ENCODE measurements around the gene ADD3.
"Not testable (repeated sequence)": the region's sequence is repeated elsewhere in the genome, so short reads cannot be mapped to it uniquely, and the experiment has no call there.

Gene ADD3

DNA sequence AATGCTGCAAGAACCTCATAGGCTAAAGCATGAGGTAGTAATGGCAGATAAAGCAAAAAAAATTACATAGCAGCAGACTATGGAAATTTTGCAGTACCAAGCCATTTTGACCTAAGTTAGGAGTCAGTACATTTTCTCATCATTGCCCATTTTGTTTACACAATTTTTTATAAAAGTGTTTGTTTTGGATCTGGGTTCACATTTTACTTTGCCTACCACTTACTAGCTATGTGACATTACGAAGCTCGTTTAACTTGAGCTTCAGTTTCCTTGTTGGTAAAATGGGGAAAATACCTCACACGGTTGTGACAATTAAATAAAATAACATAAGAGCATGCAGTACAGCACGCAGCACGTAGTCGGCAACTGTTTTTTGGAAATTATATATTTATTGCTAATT is 99.6 kb downstream of the ADD3 start:
- no peak for DNase-seq (ENCODE audit: low spot score)

DNA sequence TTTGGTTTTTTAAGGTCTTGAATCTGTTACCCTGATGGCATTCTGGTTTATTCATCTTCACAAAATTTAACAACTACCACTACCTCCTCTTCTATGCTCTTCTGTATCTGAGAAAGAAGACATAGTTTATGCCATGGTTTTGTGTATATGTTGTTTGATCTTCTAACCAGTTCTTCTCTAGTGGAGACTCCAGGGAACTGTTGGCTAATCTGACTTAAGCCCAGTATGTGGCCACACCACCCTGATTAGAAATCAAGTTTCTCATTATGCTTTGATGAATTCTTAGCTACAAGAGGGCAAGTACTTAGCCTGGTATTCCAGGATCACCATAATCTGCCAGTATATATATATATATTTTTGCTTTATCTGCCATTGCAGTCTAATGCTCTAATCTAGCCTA is 100.1 kb downstream of the ADD3 start:
- no peak for DNase-seq (ENCODE audit: low spot score)

DNA sequence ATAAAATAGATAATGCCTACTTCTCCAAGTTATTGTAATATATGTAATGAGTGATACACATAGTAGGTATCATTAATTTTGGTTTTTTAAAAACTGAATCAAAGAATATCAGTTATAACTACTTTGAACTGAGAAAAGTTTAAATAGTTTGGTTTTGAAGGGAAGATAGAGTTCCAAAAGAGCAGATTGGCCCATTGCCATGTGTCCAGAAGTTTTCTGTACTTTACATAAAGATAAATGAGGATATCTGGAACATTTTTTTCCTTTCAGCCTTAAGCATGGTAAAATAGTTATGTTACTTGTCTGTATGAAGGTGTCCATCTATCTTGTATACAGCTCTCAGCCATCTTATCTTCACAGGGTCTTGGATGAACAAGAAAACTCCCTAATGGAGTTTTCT is 101.7 kb downstream of the ADD3 start:
- DNase-seq (ENCODE audit: low spot score), result no peak

DNA sequence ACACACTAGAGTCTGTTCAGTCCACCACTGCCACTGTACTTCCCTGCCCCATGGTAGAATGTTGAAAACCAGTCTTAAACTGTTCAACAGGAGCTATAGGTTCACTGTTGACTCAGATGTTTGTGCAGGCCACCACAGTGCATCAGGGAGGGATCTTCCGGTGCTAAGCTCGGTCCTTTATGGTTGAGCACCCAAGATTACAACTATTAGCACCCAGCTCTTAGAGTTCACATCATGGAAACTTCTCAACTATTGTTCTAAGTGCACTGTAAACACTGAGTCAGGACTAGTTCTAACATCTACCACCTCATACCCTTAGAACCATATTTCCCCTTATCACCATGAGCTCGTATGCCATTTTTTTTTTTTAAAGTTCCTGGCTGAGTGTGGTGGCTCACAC is 102.6 kb downstream of the ADD3 start:
- DNase-seq (ENCODE audit: low spot score), result no peak

DNA sequence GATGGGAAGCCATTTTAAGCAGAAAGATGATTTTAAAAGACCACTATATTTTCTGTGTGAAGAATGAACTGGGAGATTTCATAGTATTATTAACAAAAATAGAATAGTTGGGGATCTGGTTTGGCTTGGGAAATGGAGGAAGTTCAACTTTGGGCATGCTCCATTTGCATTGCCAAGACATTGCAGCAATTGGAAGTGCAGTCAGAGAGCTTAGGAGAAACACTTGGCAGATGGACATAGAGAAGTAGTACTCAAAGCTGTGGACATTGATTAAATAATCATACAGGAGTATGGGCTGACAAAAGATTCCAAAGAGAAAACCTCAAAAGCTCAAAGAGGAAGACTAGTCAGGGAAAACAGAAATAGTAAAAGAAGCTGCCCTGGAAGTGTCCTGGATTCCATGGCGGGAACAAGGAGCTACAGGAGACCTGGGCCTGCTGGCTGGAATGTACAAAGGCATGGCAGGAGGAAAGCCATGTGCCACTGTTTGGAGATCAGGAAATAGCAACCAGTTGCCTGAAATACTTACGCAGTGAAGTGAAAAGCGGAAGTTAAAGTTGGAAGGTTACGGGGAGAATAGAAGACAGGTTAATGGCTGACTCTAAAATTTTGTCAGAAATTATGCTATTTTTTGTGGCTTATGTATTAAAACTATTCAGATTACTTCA is 106.0 kb downstream of the ADD3 start:
- no peak for DNase-seq (ENCODE audit: low spot score)

DNA sequence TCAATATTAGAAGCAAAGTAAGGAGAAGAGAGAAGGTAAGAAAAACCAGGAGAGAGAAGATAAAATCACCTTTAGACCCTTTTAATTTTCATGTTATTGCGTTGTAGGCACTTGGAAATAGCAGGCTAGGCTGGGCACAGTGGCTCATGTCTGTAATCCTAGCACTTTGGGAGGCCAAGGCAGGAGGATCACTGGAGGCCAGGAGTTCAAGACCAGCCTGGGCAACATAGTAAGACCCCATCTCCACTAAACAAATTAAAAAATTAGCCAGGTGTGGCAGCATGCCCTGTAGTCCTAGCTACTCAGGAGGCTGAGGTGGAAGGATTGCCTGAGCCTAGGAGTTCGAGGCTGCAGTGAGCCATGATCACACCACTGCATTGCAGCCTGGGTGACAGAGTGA is 106.9 kb downstream of the ADD3 start:
- DNase-seq (ENCODE audit: low spot score), result not testable (repeated sequence)

DNA sequence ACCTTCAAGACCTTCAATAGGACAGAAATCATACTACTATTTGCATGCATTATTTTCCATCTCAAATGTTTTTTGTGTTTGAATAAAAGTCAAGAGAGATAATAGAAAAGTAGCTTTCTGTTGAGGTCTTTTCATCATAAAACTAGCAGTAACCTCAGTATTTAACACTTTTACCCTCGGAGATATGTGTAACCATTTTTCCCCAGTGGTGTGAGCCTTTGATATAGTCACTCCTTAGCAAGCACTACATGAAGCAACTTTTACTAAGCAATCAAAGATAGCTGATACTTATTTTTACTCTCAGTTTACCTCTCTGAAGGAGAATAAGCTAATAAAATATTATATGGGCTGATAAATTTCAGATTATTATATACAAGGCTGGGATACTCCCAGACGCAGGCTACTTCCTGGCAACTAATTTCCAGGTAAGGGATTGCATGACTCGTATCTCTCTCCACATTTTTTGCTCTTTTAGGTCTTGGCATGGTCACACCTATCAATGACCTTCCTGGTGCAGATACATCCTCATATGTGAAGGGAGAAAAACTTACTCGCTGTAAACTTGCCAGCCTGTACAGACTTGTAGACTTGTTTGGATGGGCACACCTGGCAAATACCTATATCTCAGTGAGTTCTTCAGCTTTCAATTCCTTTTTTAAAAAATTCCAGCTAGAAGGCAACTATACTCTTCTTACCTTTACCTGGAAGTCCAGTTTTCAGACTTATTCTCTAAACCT is 108.2 kb downstream of the ADD3 start:
- DNase-seq (ENCODE audit: low spot score), result no peak

DNA sequence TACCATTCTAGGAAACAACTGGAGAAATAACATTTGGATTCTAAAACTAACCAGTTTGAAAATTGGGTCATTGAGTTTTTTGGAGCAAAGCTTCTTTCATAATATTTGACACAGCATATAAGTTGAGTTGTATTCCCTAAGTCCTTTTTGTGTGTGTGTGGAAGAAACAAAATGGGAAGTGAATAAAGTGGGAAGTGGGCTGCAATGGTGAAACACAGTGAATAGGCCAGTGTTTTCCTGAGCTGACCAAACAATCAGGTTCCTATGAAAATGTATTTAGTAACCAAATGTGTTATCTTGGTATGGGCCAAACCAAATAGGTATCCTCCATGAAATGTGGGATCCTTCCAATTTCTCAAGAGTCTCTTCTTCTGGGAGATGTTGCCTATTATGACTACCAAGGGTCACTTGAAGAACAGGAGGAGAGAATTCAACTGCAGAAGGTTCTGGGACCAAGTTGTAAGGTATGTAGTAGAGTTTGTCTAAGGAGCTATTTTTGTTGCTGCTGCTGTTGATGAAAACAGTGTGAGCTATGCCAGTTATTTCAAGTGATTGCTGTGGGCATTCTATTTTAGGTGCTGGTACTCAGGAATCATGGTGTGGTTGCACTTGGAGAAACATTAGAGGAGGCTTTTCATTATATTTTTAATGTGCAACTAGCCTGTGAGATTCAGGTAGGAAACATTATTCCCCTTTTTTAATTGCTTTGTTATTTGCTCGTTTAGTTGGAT is 111.3 kb downstream of the ADD3 start:
- DNase-seq (ENCODE audit: low spot score), result no peak

DNA sequence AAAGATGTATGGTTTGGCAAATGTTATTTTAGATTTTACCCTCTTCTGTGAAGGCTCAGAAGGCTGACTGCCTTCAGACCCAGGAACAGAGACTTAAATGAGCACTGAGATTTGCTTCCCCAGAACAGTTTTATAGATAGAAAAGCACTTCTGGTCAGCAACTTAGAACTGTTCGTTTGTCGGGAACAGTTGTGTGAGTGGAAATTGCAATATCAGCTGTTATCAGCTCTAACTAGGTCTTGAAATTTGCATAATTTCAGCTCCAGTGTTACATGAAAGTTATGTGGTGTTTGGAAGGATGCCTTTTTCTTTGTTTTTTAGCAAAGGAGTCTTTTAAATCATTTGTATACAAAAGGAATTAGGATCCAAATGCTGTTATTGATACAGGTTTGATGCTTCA is 115.8 kb downstream of the ADD3 start:
- no peak for DNase-seq (ENCODE audit: low spot score)

DNA sequence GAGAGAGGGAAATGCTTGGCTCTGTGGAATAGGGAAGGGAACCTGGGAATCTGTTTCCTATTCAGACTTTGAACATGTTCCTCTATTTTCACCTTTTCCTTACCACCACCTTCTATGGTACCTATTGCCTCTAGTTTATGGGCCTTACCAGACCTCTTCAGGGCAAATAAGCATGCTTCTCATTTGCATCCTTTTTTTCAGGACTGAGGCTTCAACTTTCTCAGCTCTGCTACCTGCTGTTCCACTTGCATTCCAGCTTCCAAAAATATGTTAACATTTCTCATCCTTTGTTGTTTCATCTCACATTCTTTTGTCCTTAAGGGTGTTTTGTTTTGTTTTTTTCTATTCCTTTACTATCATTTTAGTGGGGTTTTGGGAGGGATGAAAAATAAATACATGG is 121.7 kb downstream of the ADD3 start:
- DNase-seq (ENCODE audit: low spot score), result no peak

DNA sequence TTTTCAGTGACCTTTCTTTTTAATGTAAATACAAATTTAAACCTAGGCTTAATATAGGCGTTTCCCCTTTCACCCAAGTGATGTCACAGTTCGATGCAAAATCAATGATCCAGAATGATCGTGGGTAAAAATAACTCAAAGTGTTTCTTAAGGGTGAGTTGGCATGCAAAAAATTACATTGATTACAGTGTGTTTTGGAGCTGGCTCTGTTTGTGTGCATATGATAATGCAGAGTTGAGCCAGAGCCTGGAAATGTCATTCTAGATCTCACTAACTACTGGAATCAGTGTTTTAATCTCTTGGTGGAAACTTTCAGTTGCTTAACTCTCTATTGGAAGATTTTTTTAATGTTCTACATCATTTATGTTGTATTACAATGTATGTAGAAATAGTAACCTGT is 127.1 kb downstream of the ADD3 start:
- no peak for DNase-seq (ENCODE audit: low spot score)

DNA sequence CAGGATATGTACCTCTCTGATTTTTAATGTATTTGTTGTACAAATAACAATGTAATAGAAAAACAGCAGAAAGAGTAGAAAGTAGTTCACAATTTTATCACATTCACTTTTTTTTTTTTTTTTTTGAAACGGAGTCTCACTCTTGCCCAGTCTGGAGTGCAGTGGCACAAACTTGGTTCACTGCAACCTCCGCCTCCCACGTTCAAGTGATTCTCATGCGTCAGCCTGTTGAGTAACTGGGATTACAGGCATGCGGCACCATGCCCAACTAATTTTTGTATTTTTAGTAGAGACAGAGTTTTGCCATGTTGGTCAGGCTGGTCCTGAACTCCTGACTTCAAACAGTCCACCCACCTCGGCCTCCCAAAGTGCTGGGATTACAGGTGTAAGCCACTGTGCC is 128.1 kb downstream of the ADD3 start:
- DNase-seq (ENCODE audit: low spot score), result not testable (repeated sequence)

DNA sequence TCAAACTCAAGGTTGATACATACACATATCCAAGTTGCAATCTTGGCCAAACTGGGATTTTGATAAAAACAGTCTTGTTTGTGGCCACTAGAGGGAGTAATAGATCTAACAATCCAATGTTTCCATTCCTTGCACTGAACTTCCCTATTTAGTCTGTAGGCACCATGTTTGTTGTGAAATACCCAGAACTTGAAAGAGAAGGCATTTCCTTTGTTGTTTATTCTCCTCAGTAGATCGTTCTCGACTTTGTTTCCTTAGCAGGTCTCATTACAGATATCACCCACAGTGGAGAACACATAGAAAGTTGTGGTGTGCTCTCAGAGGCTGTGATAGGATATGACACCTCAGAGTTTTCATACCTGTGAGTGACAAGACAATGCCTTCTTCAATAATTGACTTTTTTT is 129.4 kb downstream of the ADD3 start:
- DNase-seq (ENCODE audit: low spot score), result peak; percentile 77

DNA sequence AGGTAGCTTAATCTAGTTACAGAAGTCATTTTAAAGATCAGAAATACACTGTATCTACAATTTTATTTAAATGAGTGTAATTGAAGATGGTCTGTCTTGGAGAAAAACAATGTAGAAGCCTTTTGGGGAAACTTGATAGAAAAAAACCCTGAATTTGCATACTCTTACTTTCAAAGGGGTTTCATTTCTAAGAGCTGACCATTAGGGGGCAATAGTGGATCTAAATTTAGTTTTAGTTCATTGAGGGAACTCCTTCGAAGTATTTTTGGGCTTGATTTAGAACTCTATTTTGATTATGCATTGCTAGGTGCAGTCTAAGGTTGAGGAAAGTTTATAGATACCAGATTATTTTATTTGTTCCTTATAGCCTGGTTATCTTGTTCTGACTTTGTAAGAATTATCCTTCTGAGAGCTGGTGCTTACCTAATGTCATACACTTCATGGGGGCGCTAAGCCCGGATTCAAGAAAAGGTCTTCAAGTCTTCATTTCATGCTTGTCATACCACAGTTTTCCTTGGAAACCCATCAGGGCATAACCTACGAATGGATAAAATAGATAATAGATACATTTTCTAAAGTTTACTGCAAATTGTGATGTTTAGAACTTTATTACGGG is 130.5 kb downstream of the ADD3 start:
- DNase-seq (ENCODE audit: low spot score), result peak; percentile 59

DNA sequence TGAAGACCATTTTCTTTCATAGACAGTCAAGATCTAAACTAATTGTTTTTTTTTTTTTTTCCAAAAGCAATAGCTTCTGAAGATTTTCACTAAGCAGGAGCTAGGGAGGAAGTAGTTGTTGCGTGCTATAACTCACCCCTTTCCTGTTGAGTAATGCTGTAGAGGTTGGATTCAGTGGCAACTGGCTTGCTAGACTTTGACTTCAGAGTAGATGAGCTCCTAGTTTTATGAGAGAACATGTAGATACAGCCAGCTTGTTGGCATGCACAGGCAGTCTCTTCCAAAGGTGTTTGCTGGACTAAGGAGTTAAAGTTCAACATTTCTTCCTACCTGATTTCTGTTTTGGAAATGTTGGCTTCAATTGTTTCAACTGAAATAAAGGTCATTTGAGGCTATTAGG is 133.4 kb downstream of the ADD3 start:
- no peak for DNase-seq (ENCODE audit: low spot score)

DNA sequence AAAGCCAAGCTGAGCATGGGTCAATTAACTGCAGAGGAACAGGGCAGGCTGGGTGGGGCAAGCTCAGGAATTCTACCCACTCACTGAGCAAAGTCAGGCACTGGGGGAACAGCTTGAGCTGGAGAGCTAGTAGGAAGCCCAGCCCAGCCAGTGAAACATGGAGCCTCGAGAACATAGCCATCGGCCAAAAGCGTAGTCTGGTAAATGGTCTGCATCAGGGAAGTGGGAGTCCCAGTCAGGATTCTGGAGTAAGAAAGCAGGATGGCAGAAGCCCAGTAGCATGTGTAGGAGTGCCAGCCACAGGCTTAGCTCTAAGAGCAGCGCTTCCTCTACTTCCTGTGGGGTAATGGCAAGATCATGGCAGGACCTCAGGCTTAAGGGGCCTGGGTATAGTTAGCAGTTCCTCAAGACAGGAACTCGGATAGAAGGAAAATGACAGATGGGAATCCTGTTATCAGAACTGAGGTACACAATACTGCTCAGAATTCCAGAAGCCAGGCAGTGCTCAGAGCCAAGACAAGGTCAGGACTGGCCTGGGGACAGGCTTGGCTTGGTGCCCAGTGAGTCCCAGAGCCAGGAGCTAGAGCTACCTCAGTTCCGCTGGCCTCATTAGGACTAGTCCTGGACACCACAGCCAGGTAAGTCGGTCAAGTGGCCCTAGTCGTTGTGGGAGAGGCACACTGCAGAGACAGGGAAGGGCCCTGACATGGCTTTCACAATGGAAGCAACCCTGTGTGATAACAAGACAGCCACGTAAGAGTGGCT is 134.3 kb downstream of the ADD3 start:
- DNase-seq (ENCODE audit: low spot score), result no peak

DNA sequence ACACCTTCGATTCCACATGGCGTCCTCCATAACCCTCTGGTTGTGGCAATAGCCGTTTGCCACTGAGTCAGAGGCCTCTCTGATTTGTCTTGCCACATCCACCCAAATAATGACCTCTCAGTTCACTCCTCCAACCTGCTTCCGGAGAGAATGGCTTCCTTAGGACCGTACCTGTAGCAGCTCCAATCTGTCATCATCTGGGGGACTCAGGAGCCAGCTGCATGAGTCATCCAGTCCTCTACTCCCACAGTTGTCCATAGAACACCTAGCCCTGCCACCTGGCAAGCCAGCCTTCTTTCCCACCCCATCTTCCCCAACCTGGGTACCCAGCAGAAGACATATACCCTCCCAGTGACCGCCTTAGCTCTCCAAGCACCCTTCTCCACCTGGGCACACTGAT is 135.2 kb downstream of the ADD3 start:
- no peak for DNase-seq (ENCODE audit: low spot score)

DNA sequence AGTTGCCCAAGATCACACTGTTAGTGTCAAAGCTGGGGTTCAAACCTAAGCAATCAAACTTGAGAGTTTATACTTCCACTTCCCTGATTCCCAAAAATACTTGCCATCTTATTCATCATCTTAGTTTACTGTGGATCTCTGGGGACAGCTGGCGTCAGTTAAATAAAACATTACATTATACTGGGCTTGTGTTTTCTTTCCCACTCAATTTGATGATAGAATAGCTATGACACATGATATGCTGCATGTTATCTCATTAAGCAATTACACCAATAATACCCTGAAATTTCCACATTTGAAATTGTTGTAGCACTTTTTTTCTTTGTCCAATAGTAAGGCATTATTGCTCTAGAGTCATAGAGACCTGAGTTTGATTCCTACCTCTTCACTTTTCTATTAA is 136.7 kb downstream of the ADD3 start:
- DNase-seq (ENCODE audit: low spot score), result no peak

DNA sequence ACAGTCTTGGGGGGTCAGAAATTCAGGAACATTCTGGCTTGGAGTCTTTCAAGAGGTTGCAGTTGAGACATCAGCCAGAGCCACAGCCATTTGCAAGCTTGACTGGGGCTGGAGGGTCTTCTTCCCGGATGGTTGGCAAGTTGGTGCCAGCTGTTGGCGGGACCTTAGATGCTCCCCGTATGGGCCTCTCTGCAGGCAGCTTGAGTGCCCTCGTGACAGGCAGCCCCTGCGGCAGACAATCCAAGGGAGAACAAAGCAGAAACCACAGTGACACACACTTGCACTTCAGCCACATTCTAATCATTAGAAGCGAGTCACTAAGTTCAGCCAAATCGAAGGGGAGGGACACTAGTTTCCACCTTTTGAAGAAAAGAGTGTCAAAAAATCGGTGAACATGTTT is 140.2 kb downstream of the ADD3 start:
- DNase-seq (ENCODE audit: low spot score), result no peak

DNA sequence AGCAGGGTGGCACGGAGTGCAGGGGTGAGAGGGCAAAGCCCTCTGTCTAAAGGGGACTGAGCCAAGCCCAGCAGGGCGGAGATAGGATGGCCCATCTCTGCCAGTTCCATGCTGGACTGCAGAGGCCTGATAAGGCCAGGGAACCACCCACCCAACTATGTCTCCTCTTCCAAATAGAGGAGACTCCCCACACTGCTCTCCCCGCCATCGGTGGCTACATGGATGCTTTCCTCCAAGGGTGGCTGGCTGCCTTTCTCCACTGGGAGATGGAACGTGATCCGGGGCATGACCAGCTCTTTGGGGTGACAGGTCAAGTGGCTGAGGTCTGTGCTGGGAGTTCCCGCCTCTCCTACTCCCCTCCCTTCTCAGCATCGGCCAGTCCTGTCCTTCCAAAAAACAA is 141.5 kb downstream of the ADD3 start:
- no peak for DNase-seq (ENCODE audit: low spot score)

DNA sequence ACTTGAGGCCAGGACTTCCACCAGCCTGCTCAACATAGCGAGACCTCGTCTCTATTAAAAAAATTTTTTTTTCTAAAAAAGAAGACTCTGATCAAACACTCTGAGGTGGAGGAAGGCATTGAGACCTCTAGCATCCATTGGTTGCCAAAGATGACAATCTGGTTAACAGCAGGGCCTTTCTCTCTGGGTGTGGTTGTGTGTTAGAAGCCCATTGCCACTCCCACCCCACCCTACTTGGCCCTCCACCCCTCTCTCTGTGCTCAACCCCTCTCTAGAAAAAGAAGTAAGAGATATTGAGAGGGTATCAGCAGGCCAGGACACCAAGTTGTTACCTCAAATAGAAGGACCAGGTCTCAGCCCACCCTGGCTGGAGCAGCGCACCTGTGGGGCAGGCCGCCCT is 142.3 kb downstream of the ADD3 start:
- DNase-seq (ENCODE audit: low spot score), result no peak

DNA sequence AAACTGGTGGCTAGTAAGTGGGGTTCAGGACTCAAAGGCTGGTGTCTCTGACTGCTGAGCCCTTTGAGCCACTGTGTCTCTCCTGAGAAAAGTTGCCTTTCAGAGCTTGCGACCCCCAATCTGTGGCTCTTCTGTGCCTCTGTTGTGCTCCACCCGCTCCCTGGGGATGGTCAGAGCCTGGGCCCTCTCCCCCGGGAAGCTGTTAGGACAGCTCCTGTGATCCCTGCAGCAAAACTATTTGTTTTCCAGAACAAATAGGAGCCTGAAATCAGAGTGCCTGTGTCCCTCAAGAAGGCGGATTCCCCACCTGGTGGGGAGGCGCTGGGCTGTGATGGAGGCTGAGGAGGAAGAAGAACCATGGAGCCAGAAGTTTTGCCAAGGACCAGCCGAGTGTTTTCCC is 143.2 kb downstream of the ADD3 start:
- no peak for DNase-seq (ENCODE audit: low spot score)

Data from putamen (tissue), 1 donor.